IMR-90 (cell line): ENCODE results near the gene HOXA2. TPM values are rescaled to one million over a fixed set of nuclear protein-coding genes. Genes with fewer than 3 reads are reported as not detected.

ENCODE experiments used
- ATAC-seq: fragments of 200-7000 bp; cut with Tn5 transposase; 2 replicates; pipeline ENCODE4 v1.9.1; 2020; ENCODE audit warnings: low read depth, mild to moderate bottlenecking, moderate library complexity
- BruUV-seq: library from RNA; stranded (reverse); fragments of 400-500 nt; replicated peaks from 2 replicates; lab custom pipeline; 2021; lab: Mats Ljungman, UMichigan
- CTCF ChIA-PET: fragments of 300-600 bp; formaldehyde crosslinking; extraction: SDS; loops from one replicate; lab custom pipeline; 2021; ENCODE audit warnings: antibody characterized with exemption; lab: Yijun Ruan, JAX
- POLR2A ChIA-PET: fragments of 300-600 bp; sonication (Branson Sonifier 250); formaldehyde crosslinking; loops from one replicate; lab custom pipeline; 2022; ENCODE audit warnings: antibody characterized with exemption; ENCODE audit not compliant: unreplicated experiment; lab: Charles Lee
- DNase-seq: peaks from one replicate; pipeline ENCODE4 v3.0.0; 2013
- H2AFZ ChIP-seq: replicated peaks from 2 replicates; pipeline ENCODE3; 2013; ENCODE audit warnings: low read length, mild to moderate bottlenecking; ENCODE audit not compliant: poor library complexity
- H2AK5ac ChIP-seq: 2 replicates; pipeline ENCODE4 v1.6.1; 2013; ENCODE audit warnings: low read depth, low read length, inconsistent platforms
- H2AK9ac ChIP-seq: replicated peaks from 2 replicates; pipeline ENCODE3; 2013; ENCODE audit warnings: mild to moderate bottlenecking, low read depth, low read length, moderate library complexity; ENCODE audit not compliant: poor library complexity
- H2BK120ac ChIP-seq: 2 replicates; pipeline ENCODE4 v1.6.1; 2013; ENCODE audit warnings: low read depth, low read length, inconsistent platforms
- H2BK15ac ChIP-seq: 3 replicates; pipeline ENCODE4 v1.6.1; 2013; ENCODE audit warnings: low read depth, low read length, inconsistent platforms
- H2BK20ac ChIP-seq: 2 replicates; pipeline ENCODE4 v1.6.1; 2013; ENCODE audit warnings: low read depth, mild to moderate bottlenecking, inconsistent platforms, low read length, moderate library complexity
- H2BK5ac ChIP-seq: 2 replicates; pipeline ENCODE4 v1.6.1; 2013; ENCODE audit warnings: mild to moderate bottlenecking, low read depth, low read length, inconsistent platforms; ENCODE audit not compliant: poor library complexity, severe bottlenecking
- H3K14ac ChIP-seq: replicated peaks from 2 replicates; pipeline ENCODE4 v1.6.1; 2013; ENCODE audit warnings: low read depth, low read length, inconsistent platforms
- H3K18ac ChIP-seq: 2 replicates; pipeline ENCODE4 v1.6.1; 2013; ENCODE audit warnings: low read depth, low read length, control low read depth
- H3K23ac ChIP-seq: 2 replicates; pipeline ENCODE4 v1.6.1; 2013; ENCODE audit warnings: low read depth, low read length, inconsistent platforms
- H3K27ac ChIP-seq: 2 replicates; pipeline ENCODE4 v1.5.1; 2013; ENCODE audit warnings: mild to moderate bottlenecking, control low read depth, low read length; ENCODE audit not compliant: insufficient read depth
- H3K27me3 ChIP-seq: 2 replicates; pipeline ENCODE4 v1.6.1; 2013; ENCODE audit warnings: low read length; ENCODE audit not compliant: control insufficient read depth, insufficient read depth
- H3K36me3 ChIP-seq: 2 replicates; pipeline ENCODE4 v1.6.1; 2013; ENCODE audit warnings: low read length, mixed read lengths; ENCODE audit not compliant: control insufficient read depth, insufficient read depth
- H3K4ac ChIP-seq: 2 replicates; pipeline ENCODE4 v1.6.1; 2013; ENCODE audit warnings: low read depth, low read length, inconsistent platforms
- H3K4me1 ChIP-seq: 2 replicates; pipeline ENCODE4 v1.6.1; 2013; ENCODE audit warnings: low read length, mixed read lengths; ENCODE audit not compliant: control insufficient read depth, insufficient read depth
- H3K4me2 ChIP-seq: 2 replicates; pipeline ENCODE4 v1.6.1; 2013; ENCODE audit warnings: low read depth, mild to moderate bottlenecking, control low read depth, low read length, moderate library complexity
- H3K4me3 ChIP-seq: 2 replicates; pipeline ENCODE4 v1.5.1; 2013; ENCODE audit warnings: low read depth, mild to moderate bottlenecking, control low read depth, low read length, moderate library complexity; ENCODE audit not compliant: insufficient read depth
- H3K56ac ChIP-seq: 2 replicates; pipeline ENCODE4 v1.6.1; 2013; ENCODE audit warnings: low read length, inconsistent platforms; ENCODE audit not compliant: insufficient read depth; ENCODE audit errors: extremely low read depth
- H3K79me1 ChIP-seq, 2 experiments: 2 replicates each; pipeline ENCODE4 v1.6.1; 2013; ENCODE audit warnings: low read length in 2 of 2, inconsistent platforms in 1 of 2, low read depth in 1 of 2
- H3K9ac ChIP-seq: 2 replicates; pipeline ENCODE4 v1.6.1; 2013; ENCODE audit warnings: low read depth, low read length, control low read depth
- H3K9me1 ChIP-seq: 2 replicates; pipeline ENCODE4 v1.6.1; 2013; ENCODE audit warnings: low read length, inconsistent platforms; ENCODE audit not compliant: insufficient read depth
- H3K9me3 ChIP-seq: 2 replicates; pipeline ENCODE4 v1.6.1; 2013; ENCODE audit warnings: low read length; ENCODE audit not compliant: control insufficient read depth, insufficient read depth
- H4K20me1 ChIP-seq: 2 replicates; pipeline ENCODE4 v1.6.1; 2013; ENCODE audit warnings: low read length, inconsistent platforms; ENCODE audit not compliant: insufficient read depth
- H4K5ac ChIP-seq: 2 replicates; pipeline ENCODE4 v1.6.1; 2013; ENCODE audit warnings: mild to moderate bottlenecking, low read depth, low read length, control low read depth
- H4K8ac ChIP-seq, 2 experiments: 2 replicates each; pipeline ENCODE4 v1.6.1; 2013; ENCODE audit warnings: low read depth in 2 of 2, low read length in 2 of 2, control low read depth in 1 of 2, inconsistent platforms in 1 of 2
- H4K91ac ChIP-seq: 2 replicates; pipeline ENCODE4 v1.6.1; 2013; ENCODE audit warnings: low read depth, low read length, inconsistent platforms; ENCODE audit not compliant: insufficient read depth
- BHLHE40 ChIP-seq: fragments of 150-350 bp; IDR thresholded peaks from 2 replicates; pipeline ENCODE4 v1.6.1; 2016; ENCODE audit warnings: mild to moderate bottlenecking, low read depth, low read length
- CEBPB ChIP-seq: IDR thresholded peaks from 2 replicates; pipeline ENCODE4 v1.6.1; 2012; ENCODE audit warnings: low read depth, low read length, improper control_type of control experiment
- CHD1 ChIP-seq: IDR thresholded peaks from 2 replicates; pipeline ENCODE4 v1.6.1; 2012; ENCODE audit warnings: low read depth, low read length, improper control_type of control experiment
- CTCF ChIP-seq: conservative IDR thresholded peaks from 2 replicates; pipeline ENCODE4 v1.5.1; 2012; ENCODE audit warnings: mild to moderate bottlenecking, low read depth, low read length, improper control_type of control experiment
- ELK1 ChIP-seq: fragments of 150-350 bp; IDR thresholded peaks from 2 replicates; pipeline ENCODE4 v1.6.1; 2016; ENCODE audit warnings: low read depth, mild to moderate bottlenecking, low read length, moderate library complexity, borderline replicate concordance
- FOS ChIP-seq: fragments of 150-350 bp; IDR thresholded peaks from 2 replicates; pipeline ENCODE4 v1.6.1; 2016; ENCODE audit warnings: low read depth, low read length
- MAFK ChIP-seq: IDR thresholded peaks from 2 replicates; pipeline ENCODE4 v1.6.1; 2012; ENCODE audit warnings: low read depth, low read length, improper control_type of control experiment
- MAZ ChIP-seq: IDR thresholded peaks from 2 replicates; pipeline ENCODE4 v1.6.1; 2012; ENCODE audit warnings: low read depth, mild to moderate bottlenecking, low read length, improper control_type of control experiment, moderate library complexity, borderline replicate concordance
- MXI1 ChIP-seq: IDR thresholded peaks from 2 replicates; pipeline ENCODE4 v1.6.1; 2012; ENCODE audit warnings: low read depth, mild to moderate bottlenecking, low read length, moderate library complexity, borderline replicate concordance
- NFE2L2 ChIP-seq: fragments of 150-350 bp; IDR thresholded peaks from 2 replicates; pipeline ENCODE4 v1.6.1; 2016; ENCODE audit warnings: low read depth, mild to moderate bottlenecking, low read length
- POLR2A ChIP-seq: IDR thresholded peaks from 2 replicates; pipeline ENCODE4 v1.6.1; 2012; ENCODE audit warnings: mild to moderate bottlenecking, low read depth, low read length
- RAD21 ChIP-seq: IDR thresholded peaks from 2 replicates; pipeline ENCODE4 v1.6.1; 2012; ENCODE audit warnings: low read length, improper control_type of control experiment
- RCOR1 ChIP-seq: IDR thresholded peaks from 2 replicates; pipeline ENCODE4 v1.6.1; 2012; ENCODE audit warnings: mild to moderate bottlenecking, low read length, improper control_type of control experiment; ENCODE audit not compliant: insufficient replicate concordance
- RFX5 ChIP-seq: IDR thresholded peaks from 2 replicates; pipeline ENCODE4 v1.8.0; 2012; ENCODE audit warnings: low read depth, mild to moderate bottlenecking, low read length, moderate library complexity
- SMC3 ChIP-seq: fragments of 150-350 bp; IDR thresholded peaks from 2 replicates; pipeline ENCODE4 v1.6.1; 2016; ENCODE audit warnings: low read depth, mild to moderate bottlenecking, antibody characterized with exemption, low read length, moderate library complexity
- WGBS, 2 experiments: methylation state at CpG; one replicate each; pipeline versions ENCODE4 v1.1.5 to v1.1.7; 2013; ENCODE audit warnings: missing lambda C conversion rate in 2 of 2; ENCODE audit not compliant: insufficient read length in 1 of 2; ENCODE audit errors: extremely low coverage in 2 of 2; 5-methylcytosine and 5-hydroxymethylcytosine counted together
- dilution Hi-C: fragments of 300-500 bp; cut with HindIII; formaldehyde crosslinking; loops from one replicate; pipeline ENCODE4 v1.14.3; 2018; ENCODE audit warnings: low sequenced_read_pairs; ENCODE audit not compliant: unreplicated experiment
- in situ Hi-C: fragments of 300-500 bp; cut with MboI; formaldehyde crosslinking; loops from 3 replicates; pipeline ENCODE4 v1.14.3; 2019; ENCODE audit warnings: low sequenced_read_pairs, inconsistent platforms, mixed read lengths
- intact Hi-C: fragments of 100-400 bp; cut with micrococcal nuclease; formaldehyde crosslinking; loops from 2 replicates; pipeline ENCODE4 v1.10.0; 2022
- polyA plus RNA-seq, 3 experiments: library from polyadenylated mRNA; depleted of rRNA; stranded (reverse); fragments of >200 nt; gene quantifications; 2 replicates each; pipeline ENCODE4 v1.2.3, GENCODE V29; 2012; ENCODE audit warnings: low replicate concordance in 1 of 3
- total RNA-seq: library from RNA; depleted of rRNA; stranded (reverse); fragments of >200 nt; gene quantifications from 2 replicates; pipeline ENCODE4 v1.2.3, GENCODE V29; 2012
- TF ChIP-seq, protein P1 (sequence below): fragments of 150-350 bp; IDR thresholded peaks from 2 replicates; pipeline ENCODE4 v1.6.1; 2017; ENCODE audit warnings: mild to moderate bottlenecking, antibody characterized with exemption, low read length, low read depth

Gene HOXA2
- total and polyA plus RNA-seq, 2 of the 4 experiments (the other 2 are of a cell fraction) = 1.6 to 3.9 TPM

DNA sequence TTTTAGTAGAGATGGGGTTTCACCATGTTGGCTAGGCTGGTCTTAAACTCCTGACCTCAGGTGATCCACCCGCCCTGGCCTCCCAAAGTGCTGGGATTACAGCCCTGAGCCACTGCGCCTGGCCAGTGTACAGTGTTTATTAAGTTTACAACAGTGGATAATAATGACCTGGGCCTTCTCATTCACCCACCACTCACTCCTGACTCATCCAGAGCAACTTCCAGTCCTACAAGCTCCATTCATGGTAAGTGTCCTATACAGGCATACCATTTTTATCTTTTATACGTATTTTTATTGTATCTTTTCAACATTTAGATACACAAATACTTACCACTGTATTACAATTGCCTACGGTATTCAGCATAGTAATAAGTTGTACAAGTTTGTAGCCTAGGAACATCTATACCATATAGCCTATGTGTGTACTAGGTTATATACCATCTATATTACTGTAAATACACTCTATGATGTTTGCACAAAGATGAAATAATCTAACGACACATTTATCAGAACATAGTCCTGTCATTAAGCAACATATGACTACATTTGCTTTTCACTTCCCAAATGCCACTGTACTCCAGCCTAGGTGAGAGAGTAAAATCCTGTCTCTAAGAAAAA, 23.8 kb downstream of the HOXA2 start:
- no peak overlapping the region for H3K18ac ChIP-seq
- H3K36me3 ChIP-seq = no peaks in the 10 kb centered on the region
- no peaks in the 10 kb centered on the region for H3K9me3 ChIP-seq
- no peaks in the 10 kb centered on the region for H3K79me1 ChIP-seq
- no peaks in the 10 kb centered on the region for H4K20me1 ChIP-seq
- POLR2A ChIA-PET = no interaction called here
- no peak overlapping the region for H2BK120ac ChIP-seq
- in situ Hi-C loops (no loop called here), dilution Hi-C loops (no loop called here), intact Hi-C loops (no loop called here)
- no peak overlapping the region for H2BK5ac ChIP-seq
- CTCF ChIA-PET = no interaction called here
- no peak overlapping the region for H3K4ac ChIP-seq
- no peaks in the 10 kb centered on the region for H3K9me1 ChIP-seq
- H3K4me1 ChIP-seq = no peaks in the 10 kb centered on the region; the same call in 1 of the 2 replicates
- no peak overlapping the region for H3K4me3 ChIP-seq
- no peak overlapping the region for H3K56ac ChIP-seq
- H3K4me2 ChIP-seq = no peak overlapping the region
- H3K9ac ChIP-seq = no peak overlapping the region
- H2BK15ac ChIP-seq = no peak overlapping the region
- H3K23ac ChIP-seq = no peak overlapping the region
- BruUV-seq = no TSS peak
- no peak overlapping the region for H2AK9ac ChIP-seq
- no peak overlapping the region for H2BK20ac ChIP-seq
- H4K8ac ChIP-seq = no peak overlapping the region
- no peak for ATAC-seq
- no peak overlapping the region for H4K5ac ChIP-seq
- WGBS, 2 experiments = no CpG with 5 or more reads among the region's 5 CpGs
- H3K27ac ChIP-seq = no peak overlapping the region
- H3K27me3 ChIP-seq = no peaks in the 10 kb centered on the region
- H4K91ac ChIP-seq = no peak overlapping the region
- H2AK5ac ChIP-seq = no peak overlapping the region
- H3K14ac ChIP-seq = no peak overlapping the region
- H2AFZ ChIP-seq = no peak overlapping the region
- peak; percentile 19 for DNase-seq
- no peak for TF ChIP-seq BHLHE40
- TF ChIP-seq ELK1 = no peak
- no peak for TF ChIP-seq CTCF
- TF ChIP-seq RCOR1 = no peak
- TF ChIP-seq RFX5 = no peak
- no peak for TF ChIP-seq MAZ
- no peak for TF ChIP-seq SMC3
- no peak for TF ChIP-seq MAFK
- TF ChIP-seq NFE2L2 = no peak
- no peak for TF ChIP-seq FOS
- TF ChIP-seq, protein P1, sequence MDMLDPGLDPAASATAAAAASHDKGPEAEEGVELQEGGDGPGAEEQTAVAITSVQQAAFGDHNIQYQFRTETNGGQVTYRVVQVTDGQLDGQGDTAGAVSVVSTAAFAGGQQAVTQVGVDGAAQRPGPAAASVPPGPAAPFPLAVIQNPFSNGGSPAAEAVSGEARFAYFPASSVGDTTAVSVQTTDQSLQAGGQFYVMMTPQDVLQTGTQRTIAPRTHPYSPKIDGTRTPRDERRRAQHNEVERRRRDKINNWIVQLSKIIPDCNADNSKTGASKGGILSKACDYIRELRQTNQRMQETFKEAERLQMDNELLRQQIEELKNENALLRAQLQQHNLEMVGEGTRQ = no peak
- no peak for TF ChIP-seq POLR2A
- TF ChIP-seq MXI1 = no peak
- TF ChIP-seq RAD21 = no peak
- TF ChIP-seq CEBPB = no peak
- no peak for TF ChIP-seq CHD1
